DND-41 (cell line): Measurements from ENCODE around the gene RANBP17.
A peak's percentile ranks its signal among the peaks of the same experiment; 100 is the strongest.

Source experiments
- EZH2 ChIP-seq: IDR thresholded peaks from 3 replicates; pipeline ENCODE4 v1.6.1; 2012; ENCODE audit warnings: borderline replicate concordance, low read depth, mild to moderate bottlenecking, moderate library complexity, low read length, inconsistent platforms; ENCODE audit not compliant: severe bottlenecking
- TF ChIP-seq, protein P1 (sequence below): IDR thresholded peaks from 2 replicates; pipeline ENCODE4 v1.5.1; 2012; ENCODE audit warnings: borderline replicate concordance, low read length, moderate library complexity, mild to moderate bottlenecking; ENCODE audit not compliant: poor library complexity, severe bottlenecking; ENCODE audit errors: extremely low read depth

DNA sequence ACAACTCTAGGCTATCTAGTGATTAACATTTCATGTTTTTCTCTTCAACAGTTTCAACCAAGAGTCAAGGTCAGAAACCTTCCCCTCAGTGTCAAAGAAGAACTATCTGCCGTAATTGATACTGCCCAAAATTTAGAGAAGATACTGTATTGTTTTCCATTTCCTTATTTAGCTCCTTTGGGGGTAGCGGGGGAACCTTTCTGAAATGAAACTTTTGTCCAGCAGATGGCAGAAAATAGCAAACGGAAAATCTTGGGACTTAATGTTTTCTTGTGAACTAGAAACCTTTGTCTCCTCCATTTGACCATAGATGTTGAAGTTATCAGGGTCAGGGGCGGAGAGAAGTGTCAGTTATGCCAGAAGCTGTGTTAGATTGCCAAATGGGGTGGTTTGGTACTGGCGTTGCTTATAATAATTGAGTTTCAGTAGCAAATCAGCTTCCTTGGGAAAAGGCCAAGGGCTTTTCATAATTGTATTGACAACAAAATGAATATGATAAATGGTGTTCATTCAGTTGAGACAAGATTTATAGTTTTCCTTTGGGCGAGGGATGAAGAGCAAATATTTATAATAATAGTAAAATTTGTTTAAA, 345.5 kb downstream of the RANBP17 start:
- TF ChIP-seq, protein P1, sequence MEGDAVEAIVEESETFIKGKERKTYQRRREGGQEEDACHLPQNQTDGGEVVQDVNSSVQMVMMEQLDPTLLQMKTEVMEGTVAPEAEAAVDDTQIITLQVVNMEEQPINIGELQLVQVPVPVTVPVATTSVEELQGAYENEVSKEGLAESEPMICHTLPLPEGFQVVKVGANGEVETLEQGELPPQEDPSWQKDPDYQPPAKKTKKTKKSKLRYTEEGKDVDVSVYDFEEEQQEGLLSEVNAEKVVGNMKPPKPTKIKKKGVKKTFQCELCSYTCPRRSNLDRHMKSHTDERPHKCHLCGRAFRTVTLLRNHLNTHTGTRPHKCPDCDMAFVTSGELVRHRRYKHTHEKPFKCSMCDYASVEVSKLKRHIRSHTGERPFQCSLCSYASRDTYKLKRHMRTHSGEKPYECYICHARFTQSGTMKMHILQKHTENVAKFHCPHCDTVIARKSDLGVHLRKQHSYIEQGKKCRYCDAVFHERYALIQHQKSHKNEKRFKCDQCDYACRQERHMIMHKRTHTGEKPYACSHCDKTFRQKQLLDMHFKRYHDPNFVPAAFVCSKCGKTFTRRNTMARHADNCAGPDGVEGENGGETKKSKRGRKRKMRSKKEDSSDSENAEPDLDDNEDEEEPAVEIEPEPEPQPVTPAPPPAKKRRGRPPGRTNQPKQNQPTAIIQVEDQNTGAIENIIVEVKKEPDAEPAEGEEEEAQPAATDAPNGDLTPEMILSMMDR = peak; percentile 80
- no peak for TF ChIP-seq EZH2
